ENCODE data around the gene IQCM.

DNA sequence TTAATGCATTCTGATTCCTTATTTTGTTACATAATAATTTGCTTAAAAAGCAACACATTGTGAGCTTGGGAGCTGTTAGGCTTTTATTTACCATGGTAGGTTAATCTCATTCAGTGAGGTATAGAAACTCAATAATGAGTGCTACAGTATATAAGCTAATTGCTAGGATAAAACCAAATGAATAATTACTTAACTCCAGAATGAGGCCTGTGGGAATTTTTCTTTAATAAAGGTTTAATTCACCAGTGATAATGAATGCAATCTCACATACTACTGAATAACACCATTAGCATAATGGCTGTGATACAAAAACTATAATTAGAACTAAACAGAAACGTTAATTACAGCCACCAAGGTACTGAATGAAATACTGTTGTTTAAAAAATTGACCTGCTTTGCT is 326.3 kb downstream of the IQCM start:
- no peak for TF ChIP-seq POLR2A (IDR thresholded peaks at IDR 0.05)
- TF ChIP-seq, protein P1, sequence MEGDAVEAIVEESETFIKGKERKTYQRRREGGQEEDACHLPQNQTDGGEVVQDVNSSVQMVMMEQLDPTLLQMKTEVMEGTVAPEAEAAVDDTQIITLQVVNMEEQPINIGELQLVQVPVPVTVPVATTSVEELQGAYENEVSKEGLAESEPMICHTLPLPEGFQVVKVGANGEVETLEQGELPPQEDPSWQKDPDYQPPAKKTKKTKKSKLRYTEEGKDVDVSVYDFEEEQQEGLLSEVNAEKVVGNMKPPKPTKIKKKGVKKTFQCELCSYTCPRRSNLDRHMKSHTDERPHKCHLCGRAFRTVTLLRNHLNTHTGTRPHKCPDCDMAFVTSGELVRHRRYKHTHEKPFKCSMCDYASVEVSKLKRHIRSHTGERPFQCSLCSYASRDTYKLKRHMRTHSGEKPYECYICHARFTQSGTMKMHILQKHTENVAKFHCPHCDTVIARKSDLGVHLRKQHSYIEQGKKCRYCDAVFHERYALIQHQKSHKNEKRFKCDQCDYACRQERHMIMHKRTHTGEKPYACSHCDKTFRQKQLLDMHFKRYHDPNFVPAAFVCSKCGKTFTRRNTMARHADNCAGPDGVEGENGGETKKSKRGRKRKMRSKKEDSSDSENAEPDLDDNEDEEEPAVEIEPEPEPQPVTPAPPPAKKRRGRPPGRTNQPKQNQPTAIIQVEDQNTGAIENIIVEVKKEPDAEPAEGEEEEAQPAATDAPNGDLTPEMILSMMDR (IDR thresholded peaks at IDR 0.05): no peak
